ENCODE measurements around the gene RILP.

Gene RILP

DNA sequence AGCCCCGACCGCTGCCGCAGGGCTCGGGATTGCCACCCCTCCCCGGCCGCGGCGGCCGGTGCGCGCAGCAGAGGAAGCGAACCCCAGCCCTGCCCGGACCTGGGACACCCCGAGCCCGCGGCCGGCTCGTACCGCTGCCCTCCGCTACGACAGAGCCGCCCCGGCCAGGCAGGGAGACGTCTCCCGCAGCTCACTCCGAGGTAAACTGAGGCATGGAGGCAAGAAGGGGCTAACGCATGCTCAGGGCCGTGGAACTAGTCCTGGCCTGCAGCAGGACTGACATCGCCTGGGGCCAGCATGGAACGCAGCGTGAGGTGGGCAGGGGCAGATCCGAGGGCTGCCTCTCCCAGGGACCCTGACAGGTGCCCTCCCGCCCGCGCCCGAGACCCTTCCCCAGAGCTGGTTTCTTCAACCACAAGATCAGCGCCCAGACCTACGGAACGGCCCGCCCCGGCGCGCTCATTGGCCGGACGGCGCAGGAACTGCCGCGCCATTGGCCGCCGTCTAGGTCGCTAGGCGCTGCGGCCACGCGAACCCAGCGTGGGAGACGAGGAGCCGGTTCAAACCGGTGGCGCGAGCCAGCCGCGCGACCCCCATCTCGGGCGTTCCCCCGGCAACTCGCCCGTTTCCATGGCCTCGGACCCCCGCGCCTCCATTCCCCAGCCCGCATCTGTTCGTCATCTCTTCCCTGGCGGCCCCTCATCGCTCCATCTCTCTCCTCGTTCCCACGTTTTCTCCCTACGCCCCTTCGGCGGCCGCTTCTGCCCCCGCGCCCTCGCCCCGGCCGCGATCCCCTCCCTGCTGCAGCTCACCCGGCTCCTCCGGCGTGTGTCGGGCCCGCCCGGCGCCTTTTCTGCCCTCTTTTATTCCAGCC is 21.4 kb downstream of the RILP start, which contains the start of gene SLC43A2:
TSS of gene SLC43A2 (minus strand) at position 853 of the 874 bp plus-strand sequence. CDS start 960 bp downstream, outside the sequence.
- DNase-seq: no peak

GRCh38 chr17:1627182-1627981 is 22.3 kb downstream of the RILP start:
- no peak for DNase-seq

DNA sequence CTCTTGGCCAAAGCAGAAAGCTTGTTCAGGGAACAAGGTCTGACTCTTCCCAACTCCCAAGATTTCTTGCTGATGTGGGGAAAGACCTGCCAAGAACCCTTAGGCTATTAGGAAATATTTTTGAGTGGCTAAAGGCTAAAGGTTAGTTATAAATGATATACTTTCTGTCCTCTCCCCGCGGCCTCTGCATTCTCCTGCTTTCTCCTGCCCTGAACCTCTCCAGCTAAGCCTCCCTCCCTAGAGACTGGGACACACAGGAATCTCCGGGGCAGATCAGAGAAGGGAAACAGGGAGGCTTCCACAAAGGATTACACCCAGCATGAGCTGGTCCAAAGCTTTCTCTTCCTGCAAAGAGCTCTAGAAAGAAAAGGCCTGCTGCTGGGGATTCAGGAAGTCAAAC is 23.3 kb downstream of the RILP start:
- no peak for DNase-seq

DNA sequence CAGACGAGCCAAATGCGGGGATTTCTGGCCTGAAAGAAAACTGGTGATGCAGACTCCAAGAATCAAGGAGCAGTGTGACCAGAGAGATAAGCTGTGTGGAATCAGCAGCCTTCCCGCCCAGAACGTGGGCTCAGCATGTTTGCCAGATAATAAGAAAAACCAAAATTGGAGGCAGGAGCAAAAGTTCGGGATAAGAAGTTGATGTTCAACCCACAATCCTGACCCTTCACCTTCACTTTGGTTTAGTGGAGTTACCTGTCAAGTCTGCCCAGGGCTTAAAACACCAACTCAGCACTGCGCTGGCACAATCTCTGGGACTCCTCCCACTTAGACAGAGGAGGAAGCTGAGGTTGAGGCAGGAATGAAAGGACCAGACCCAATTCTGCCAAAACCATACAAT is 24.1 kb downstream of the RILP start:
- DNase-seq: no peak

DNA sequence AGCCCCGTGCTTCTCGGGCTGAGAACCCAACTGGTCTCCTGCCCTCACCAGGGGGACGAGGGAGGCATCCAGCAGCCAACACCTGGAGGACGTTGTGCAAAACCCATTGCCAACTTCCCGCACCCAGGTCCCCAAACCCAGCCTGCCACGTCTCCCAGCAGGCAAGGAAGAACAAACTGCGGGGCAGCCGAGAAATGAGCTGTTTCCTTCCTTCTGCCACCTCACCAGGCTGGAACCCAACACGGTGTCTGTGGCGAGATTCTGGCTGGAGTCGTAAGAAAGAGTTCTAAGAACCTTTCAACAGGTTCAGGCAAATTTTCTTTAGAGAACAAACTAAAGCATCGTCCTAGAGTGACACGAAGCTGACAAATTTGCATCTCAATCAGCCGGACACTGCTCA is 24.6 kb downstream of the RILP start:
- no peak for DNase-seq

GRCh38 chr17:1624650-1625049 is 25.0 kb downstream of the RILP start:
- DNase-seq: no peak

DNA sequence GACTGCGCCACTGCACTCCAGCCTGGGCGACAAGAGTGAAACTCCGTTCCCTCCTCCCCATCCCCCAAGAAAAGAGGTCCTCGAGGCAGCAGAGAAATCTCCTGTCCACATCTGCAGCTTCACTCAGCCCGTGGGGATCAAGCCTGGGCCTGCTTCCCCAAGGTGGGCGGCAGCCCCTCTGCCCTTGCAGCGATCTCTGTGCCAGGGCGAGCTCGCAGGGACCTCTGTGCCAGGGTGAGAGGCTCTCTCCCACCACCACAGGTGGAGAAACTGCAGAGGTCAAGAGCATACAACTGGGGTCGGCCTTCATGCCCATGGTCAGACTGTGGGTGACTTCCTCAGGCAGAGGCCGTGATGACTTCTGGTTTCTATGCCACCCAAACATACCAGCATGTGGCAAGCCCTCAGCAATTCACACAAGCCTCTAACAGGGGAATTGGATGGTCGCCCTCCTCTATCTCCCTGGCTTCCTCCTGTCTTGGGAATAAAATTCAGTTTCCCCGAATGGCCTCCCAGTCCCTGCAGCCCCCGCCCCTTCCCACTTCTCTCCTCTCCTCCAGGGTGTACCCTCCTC is 26.5 kb downstream of the RILP start:
- no peak for DNase-seq

DNA sequence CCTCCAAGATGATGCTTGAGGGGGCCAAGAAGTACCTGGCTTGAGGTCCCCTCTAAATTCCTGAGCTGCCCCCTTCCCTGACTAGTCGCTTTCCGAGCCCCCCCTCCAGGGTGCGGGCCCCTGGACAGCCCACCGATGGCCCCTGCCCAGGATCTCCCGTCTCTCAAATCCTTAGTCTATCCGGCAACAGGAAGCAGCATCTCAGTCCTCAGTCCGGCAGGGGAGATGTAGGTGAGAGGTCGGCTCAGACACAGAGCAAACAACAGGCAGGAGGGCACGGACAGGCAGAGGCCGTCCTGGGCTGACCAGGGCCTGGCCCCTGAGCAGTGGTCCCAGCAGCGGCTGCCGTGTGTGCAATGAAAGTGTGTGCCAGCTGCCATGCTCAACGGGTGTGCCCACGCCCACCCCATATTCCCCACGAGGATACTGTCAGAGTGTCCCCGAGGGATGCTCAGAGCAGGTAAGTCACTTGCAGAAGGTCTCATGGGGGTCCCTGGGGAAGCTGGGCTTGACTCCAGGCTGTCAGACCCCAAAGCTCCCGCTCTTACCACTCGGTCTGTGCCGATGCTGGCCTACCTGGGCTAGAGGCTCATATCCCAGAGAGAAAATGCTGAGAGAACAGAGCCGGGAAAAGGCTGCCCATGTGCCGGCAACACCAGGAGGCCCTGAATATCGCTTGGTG is 28.3 kb downstream of the RILP start:
- no peak for DNase-seq

GRCh38 chr17:1620486-1620885 is 29.2 kb downstream of the RILP start:
- no peak for DNase-seq

DNA sequence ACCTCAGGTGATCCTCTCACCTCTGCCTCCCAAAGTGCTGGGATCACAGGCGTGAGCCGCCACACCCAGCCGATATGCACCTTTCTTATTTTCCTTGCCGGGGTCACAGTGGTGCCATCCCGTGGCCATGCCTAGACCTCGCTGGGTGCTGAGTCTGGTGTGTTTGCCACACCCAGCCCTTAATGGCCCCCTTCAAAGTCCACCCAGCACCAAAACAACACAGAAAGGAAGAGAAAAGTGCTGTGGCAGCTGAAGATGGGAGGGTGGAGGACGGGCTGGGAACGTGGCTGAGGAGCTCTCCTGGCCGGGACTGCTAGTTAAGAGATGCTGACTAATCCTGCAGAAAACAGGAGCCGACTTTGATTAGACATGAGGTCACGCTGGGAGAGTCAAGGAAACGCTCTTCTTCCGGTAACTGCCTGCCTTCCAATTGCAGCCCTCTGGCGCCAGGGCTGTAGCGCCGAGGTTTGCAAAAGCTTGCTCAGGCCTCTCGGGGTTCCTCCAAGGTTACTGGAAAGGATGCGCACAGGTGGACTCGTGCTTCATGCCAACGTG is 32.0 kb downstream of the RILP start:
- no peak for DNase-seq

GRCh38 chr17:1616101-1616500 is 33.6 kb downstream of the RILP start:
- DNase-seq: no peak

- DNase-seq: no peak
These were observed 37.3 kb downstream of the RILP start for GRCh38 chr17:1612400-1612799.

- no peak for DNase-seq
These were observed 38.0 kb downstream of the RILP start for GRCh38 chr17:1611715-1612114.

DNA sequence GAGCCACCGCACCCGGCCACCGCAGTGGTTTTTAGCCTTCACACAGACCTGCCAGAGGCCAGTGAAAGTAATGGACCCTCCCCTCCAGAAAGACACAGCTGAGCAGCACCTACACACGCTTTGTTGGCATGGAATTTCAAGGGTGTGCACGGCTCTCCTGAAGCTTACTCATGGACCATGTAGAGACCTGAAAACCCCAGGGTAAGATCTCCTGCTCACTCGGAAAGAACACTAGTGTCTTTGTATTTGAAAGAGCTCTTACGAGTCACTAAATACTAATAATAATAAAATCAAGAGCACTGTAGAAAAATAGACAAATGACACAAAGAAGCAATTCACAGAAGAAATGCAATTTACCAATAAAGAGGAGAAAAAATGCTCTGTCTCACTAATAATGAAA is 41.0 kb downstream of the RILP start:
- no peak for DNase-seq

DNA sequence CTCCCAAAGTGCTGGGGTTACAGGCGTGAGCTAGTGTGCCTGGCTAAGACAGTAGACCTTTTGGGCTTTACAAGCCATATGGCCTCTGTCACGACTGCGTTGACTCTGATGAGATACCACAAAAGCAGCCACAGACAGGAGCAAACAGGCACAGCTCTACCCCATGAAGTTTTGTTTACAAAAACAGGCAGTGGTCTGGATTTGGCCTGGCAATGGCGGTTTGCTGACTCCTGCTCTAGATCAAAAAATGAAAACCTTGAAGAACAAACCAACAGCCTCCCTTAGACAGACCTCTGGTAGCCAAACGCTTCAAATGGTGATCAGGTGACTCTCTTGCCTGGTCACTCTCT is 41.7 kb downstream of the RILP start:
- DNase-seq: no peak

DNA sequence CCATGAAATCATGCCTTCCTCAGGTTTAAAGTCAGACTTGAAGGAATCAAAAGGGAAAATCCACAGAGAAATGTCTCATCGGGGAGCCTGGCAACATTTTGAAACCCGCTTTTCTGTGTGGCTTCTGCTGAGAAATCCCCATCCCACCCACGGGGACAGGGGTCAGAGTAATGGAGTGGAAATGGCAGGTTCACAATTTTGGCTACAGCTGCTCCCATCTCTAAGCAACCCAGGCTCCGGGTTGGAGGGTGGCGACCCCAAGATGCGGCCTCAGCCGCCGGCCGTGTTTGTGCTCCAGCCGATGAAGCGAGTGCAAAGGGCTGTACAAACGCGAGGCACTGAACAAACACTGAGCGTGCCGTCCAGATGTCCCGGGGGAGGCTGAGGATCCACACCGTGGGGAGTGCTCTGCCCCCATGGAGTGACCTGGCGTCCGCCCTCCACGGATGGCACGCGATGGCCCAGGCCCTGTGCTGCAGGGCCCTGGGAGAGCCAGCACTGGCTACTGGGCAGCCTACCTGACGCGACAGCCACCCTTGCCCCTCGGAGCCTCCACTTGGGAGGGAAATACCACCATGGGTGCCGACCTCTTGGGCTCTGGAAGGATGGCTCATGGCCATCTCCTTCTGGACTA is 43.2 kb downstream of the RILP start:
- DNase-seq: no peak

DNA sequence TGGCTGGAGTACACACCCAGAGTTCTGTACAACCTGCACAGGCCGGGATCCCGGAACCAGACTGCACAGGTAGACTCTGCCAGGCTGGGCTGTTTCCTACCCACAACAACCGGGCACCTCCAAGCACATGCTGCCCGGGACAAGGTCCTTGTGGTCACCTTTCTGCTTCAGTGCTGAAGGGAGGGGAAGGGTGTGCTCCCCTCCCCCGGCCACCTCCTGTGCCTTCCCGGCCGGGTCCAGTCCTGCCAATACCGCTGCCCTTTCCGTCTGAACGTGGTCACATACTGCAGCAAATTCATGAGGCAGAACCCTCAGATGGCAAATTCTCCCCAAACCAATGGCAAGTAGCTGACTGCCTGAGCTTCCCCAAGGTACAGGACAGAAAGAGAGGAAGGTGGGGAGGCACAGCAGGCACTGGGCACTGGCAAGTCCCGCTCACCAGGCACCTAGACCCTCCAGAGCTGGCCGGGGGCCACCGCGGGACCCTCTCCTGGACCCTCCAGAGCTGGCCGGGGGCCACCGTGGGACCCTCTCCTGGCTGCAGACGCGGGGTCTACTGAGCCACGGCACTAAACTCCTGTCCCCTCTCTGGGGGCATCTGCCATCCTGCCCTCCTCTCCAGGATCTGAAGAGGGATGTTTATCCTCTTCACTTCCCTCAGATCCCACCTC is 43.9 kb downstream of the RILP start:
- no peak for DNase-seq

- DNase-seq: no peak
These were observed 44.7 kb downstream of the RILP start for GRCh38 chr17:1604831-1605528.

DNA sequence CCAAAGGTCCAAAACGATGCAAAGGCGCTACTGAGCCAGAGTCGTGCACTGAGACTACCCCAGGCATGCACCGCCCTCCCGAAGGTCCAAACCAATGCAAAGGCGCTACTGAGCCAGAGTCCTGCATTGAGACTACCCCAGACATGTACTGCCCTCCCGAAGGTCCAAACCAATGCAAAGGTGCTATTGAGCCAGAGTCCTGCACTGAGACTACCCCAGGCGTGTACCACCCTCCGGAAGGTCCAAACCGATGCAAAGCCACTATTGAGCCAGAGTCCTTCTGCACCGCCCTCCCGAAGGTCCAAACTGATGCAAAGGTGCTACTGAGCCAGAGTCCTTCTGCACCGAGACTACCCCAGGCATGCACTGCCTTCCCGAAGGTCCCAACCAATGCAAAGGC is 48.1 kb downstream of the RILP start:
- DNase-seq: no peak

DNA sequence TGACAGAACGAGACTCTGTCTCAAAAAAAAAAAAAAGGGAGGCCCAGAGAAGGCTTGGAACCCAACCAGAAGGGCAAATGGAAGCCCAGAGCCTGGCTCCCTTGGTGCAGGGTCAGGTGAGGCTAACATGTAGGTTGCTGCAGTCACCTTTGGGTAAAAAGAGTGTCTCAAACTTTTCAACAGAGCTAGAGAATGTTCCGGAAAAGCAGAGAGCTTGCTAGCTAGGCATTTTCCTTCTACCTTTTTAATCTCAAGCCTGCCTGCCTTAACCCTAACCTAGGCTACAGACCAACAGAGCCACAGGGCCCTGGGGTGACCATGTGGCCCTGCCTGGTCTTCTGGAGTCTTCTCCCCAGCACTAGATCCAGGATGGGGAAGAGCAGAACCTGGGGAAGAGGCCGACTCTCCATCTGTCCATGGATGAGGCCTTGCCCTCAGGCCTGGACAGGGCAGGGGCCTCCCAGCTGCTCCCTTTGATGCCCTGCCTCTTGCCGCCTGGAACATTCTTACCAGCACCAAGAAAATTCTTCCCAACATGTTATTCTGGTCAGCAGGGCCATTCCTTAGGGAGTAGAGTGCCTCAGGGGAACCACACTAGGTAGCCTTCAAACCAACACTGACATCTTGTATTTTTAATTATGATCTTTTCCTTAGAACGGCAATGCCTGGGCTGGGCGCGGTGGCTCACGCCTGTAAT is 51.1 kb downstream of the RILP start:
- no peak for DNase-seq

Data from GOT3 (cell line).